Activated CD8-positive, alpha-beta memory T cell treated with anti-CD3 and anti-CD28 coated beads, Interleukin-2, amount 50 U/mL, for 1 hour (primary cell): ENCODE results near the gene NR3C2.
A peak's percentile ranks its signal among the peaks of the same experiment; 100 is the strongest.

Experiments used
- DNase-seq: peaks from one replicate; pipeline ENCODE4 v3.0.0-alpha.2; 2020; ENCODE audit errors: extremely low read depth

NR3C2 gene

GRCh38 chr4:148435654-148436406 lies 6.4 kb downstream of the NR3C2 start:
- DNase-seq: no peak

GRCh38 chr4:148434075-148434773 lies 8.0 kb downstream of the NR3C2 start:
- DNase-seq: no peak

- DNase-seq: no peak
Observed at GRCh38 chr4:148431401-148431800, 10.8 kb downstream of the NR3C2 start.

- DNase-seq: no peak
Observed at GRCh38 chr4:148430854-148431253, 11.4 kb downstream of the NR3C2 start.

GRCh38 chr4:148429206-148429605 lies 13.0 kb downstream of the NR3C2 start:
- no peak for DNase-seq

- DNase-seq: no peak
Observed at GRCh38 chr4:148426643-148427042, 15.6 kb downstream of the NR3C2 start.

GRCh38 chr4:148425327-148426110 lies 16.7 kb downstream of the NR3C2 start:
- no peak for DNase-seq

- no peak for DNase-seq
Observed at GRCh38 chr4:148420397-148420796, 21.8 kb downstream of the NR3C2 start.

- no peak for DNase-seq
Observed at GRCh38 chr4:148415500-148415899, 26.7 kb downstream of the NR3C2 start.

- DNase-seq: no peak
Observed at GRCh38 chr4:148412460-148412994, 29.7 kb downstream of the NR3C2 start.

GRCh38 chr4:148405161-148405893 lies 36.9 kb downstream of the NR3C2 start:
- no peak for DNase-seq

- DNase-seq: no peak
Observed at GRCh38 chr4:148398988-148399387, 43.2 kb downstream of the NR3C2 start.

GRCh38 chr4:148397771-148398170 lies 44.4 kb downstream of the NR3C2 start:
- no peak for DNase-seq

GRCh38 chr4:148396986-148397673 lies 45.1 kb downstream of the NR3C2 start:
- DNase-seq: no peak

- DNase-seq: no peak
Observed at GRCh38 chr4:148395771-148396170, 46.4 kb downstream of the NR3C2 start.

- no peak for DNase-seq
Observed at GRCh38 chr4:148391056-148391455, 51.2 kb downstream of the NR3C2 start.

- no peak for DNase-seq
Observed at GRCh38 chr4:148390311-148390710, 51.9 kb downstream of the NR3C2 start.

- DNase-seq: no peak
Observed at GRCh38 chr4:148380291-148380690, 61.9 kb downstream of the NR3C2 start.

GRCh38 chr4:148376151-148376550 lies 66.1 kb downstream of the NR3C2 start:
- peak; percentile 21 for DNase-seq

- no peak for DNase-seq
Observed at GRCh38 chr4:148375584-148375983, 66.6 kb downstream of the NR3C2 start.

- no peak for DNase-seq
Observed at GRCh38 chr4:148373093-148373492, 69.1 kb downstream of the NR3C2 start.
